ENCODE results near the gene TRIM33. TPM values are rescaled to one million over a fixed set of nuclear protein-coding genes. Genes with fewer than 3 reads are reported as not detected.

The TRIM33 gene
- total RNA-seq, 1 experiment from 2014 or later: 53.8 TPM

GRCh38 chr1:114468047-114468446, 43.0 kb downstream of the TRIM33 start:
- H3K79me2 ChIP-seq (ENCODE audit: insufficient read depth, low read length): peaks cover 20% of the 10 kb centered on the region; the same call in 1 of the 2 replicates
- H4K91ac ChIP-seq (ENCODE audit: insufficient read length, low read depth, low read length): no peak overlapping the region
- H3K4me2 ChIP-seq (ENCODE audit: insufficient read depth, insufficient read length, low read length): no peak overlapping the region
- no peak overlapping the region for H3T11ph ChIP-seq (ENCODE audit: low read length)
- no peak overlapping the region for H3K27ac ChIP-seq (ENCODE audit: insufficient read length, low read depth, low read length)
- peaks cover 3% of the 10 kb centered on the region for H4K20me1 ChIP-seq (ENCODE audit: control insufficient read depth, insufficient read depth, insufficient read length)
- no peak for DNase-seq
- no peak overlapping the region for H2BK20ac ChIP-seq (ENCODE audit: low read depth, low read length, poor library complexity, severe bottlenecking)
- Mint-ChIP-seq H3K27ac (peak overlapping the region in 2 of 3 experiments; percentile 10 to 16; a peak in 2 of 7 replicates), H3K27me3 (ENCODE audit: low read depth) (no peaks in the 10 kb centered on the region), H3K4me1 (peaks cover 25 to 33% of the 10 kb centered on the region in 2 experiments), H3K4me3 (no peak overlapping the region), H3K36me3 (ENCODE audit: insufficient read depth in 1 of 3, low read depth in 3 of 3) (peaks cover 2 to 12% (median 5%) of the 10 kb centered on the region in 3 experiments; a peak in 6 of 7 replicates), H3K9me3 (no peaks in the 10 kb centered on the region)
- H4K5ac ChIP-seq (ENCODE audit: insufficient read length, low read depth, low read length): no peak overlapping the region
- no peak overlapping the region for H4K8ac ChIP-seq (replicated peaks; ENCODE audit: insufficient read length, low read depth, low read length)
- no peak overlapping the region for H2AK5ac ChIP-seq (ENCODE audit: insufficient read length, low read length)
- WGBS (ENCODE audit: extremely low coverage, insufficient read length, low lambda C conversion rate): no CpG with 5 or more reads among the region's 3 CpGs
- no peak overlapping the region for H3K14ac ChIP-seq (ENCODE audit: insufficient read depth, low read length)
- no peaks in the 10 kb centered on the region for H3K23me2 ChIP-seq (ENCODE audit: insufficient read length, low read depth, low read length, poor library complexity, severe bottlenecking)
- H3K27me3 ChIP-seq (ENCODE audit: insufficient read depth, low read length): no peaks in the 10 kb centered on the region
- no peak overlapping the region for H2BK5ac ChIP-seq (ENCODE audit: insufficient read length, low read length)
- H3K9ac ChIP-seq (ENCODE audit: extremely low read depth, insufficient read length, low read length): no peak overlapping the region
- H3K56ac ChIP-seq (ENCODE audit: insufficient read length, low read depth, low read length): no peak overlapping the region
- TF ChIP-seq CTCF (conservative IDR thresholded peaks at IDR 0.05): no peak
- H3K4ac ChIP-seq (ENCODE audit: low read depth, low read length): no peak overlapping the region
- no peak overlapping the region for H2AFZ ChIP-seq (ENCODE audit: low read length)
- H2BK15ac ChIP-seq (ENCODE audit: low read depth, low read length): no peak overlapping the region
- H2BK12ac ChIP-seq (ENCODE audit: insufficient read length, low read depth, low read length): no peak overlapping the region
- no peaks in the 10 kb centered on the region; the same call in 1 of the 2 replicates for H3K4me1 ChIP-seq (ENCODE audit: insufficient read depth, low read length)
- no peaks in the 10 kb centered on the region for H3K9me3 ChIP-seq (ENCODE audit: control insufficient read depth, low read depth, low read length)
- no peak overlapping the region for H3K23ac ChIP-seq (ENCODE audit: insufficient read length, low read depth, low read length)
- no peak overlapping the region for H2BK120ac ChIP-seq (ENCODE audit: low read depth, low read length, poor library complexity, severe bottlenecking)
- peaks cover 15% of the 10 kb centered on the region for H3K79me1 ChIP-seq (ENCODE audit: insufficient read depth, low read depth, low read length, poor library complexity, severe bottlenecking)
- no peak overlapping the region for H3K18ac ChIP-seq (ENCODE audit: insufficient read length, low read depth, low read length)

All from H9 (cell line).